Naive B cell (primary cell): ENCODE data around the gene FH. TPM values are rescaled to one million over a fixed set of nuclear protein-coding genes. Genes with fewer than 3 reads are reported as not detected.

Experiments
- ATAC-seq, 2 donors: fragments of 150-1000 bp; cut with Tn5 transposase; 2 replicates each; pipeline ENCODE4 v1.10.0; 2021; ENCODE audit warnings: low read depth in 2 of 2, mild to moderate bottlenecking in 2 of 2, moderate library complexity in 2 of 2
- DNase-seq: peaks from one replicate; pipeline ENCODE4 v3.0.0; 2022
- H3K27ac Mint-ChIP-seq, 6 donors: one replicate each; pipeline ENCODE4 v1.8.0; 2020 to 2022; ENCODE audit warnings: mild to moderate bottlenecking in 6 of 6, mixed read lengths in 6 of 6, moderate library complexity in 5 of 6, inconsistent platforms in 2 of 6
- H3K27me3 Mint-ChIP-seq, 3 donors: one replicate each; pipeline ENCODE4 v1.8.0; 2021 to 2022; ENCODE audit warnings: mixed read lengths in 3 of 3, mild to moderate bottlenecking in 1 of 3
- H3K36me3 Mint-ChIP-seq, 2 donors: one replicate each; pipeline ENCODE4 v1.8.0; 2020 to 2022; ENCODE audit warnings: mixed read lengths in 2 of 2, inconsistent platforms in 1 of 2, mild to moderate bottlenecking in 1 of 2
- H3K4me1 Mint-ChIP-seq, 3 donors: one replicate each; pipeline ENCODE4 v1.8.0; 2020 to 2022; ENCODE audit warnings: mixed read lengths in 3 of 3, inconsistent platforms in 1 of 3, mild to moderate bottlenecking in 1 of 3, moderate library complexity in 1 of 3
- H3K4me3 Mint-ChIP-seq, 8 donors: one replicate each; pipeline ENCODE4 v1.8.0; 2020 to 2022; ENCODE audit warnings: mild to moderate bottlenecking in 8 of 8, mixed read lengths in 8 of 8, moderate library complexity in 8 of 8, inconsistent platforms in 2 of 8
- H3K9me3 Mint-ChIP-seq, 7 donors: one replicate each; pipeline ENCODE4 v1.8.0; 2020 to 2022; ENCODE audit warnings: mixed read lengths in 7 of 7, mild to moderate bottlenecking in 5 of 7, inconsistent platforms in 2 of 7, moderate library complexity in 1 of 7
- polyA plus RNA-seq, 6 donors: library from polyadenylated mRNA; unstranded; fragments of 300-500 nt; fragmentation: Illumina TruSeq; gene quantifications; one replicate each; pipeline ENCODE4 v1.2.3, GENCODE V29; 2021; ENCODE audit warnings: low read depth in 6 of 6

The FH gene
- polyA plus RNA-seq, 6 donors from 2014 or later = 34.4 to 54.2 (median 46.2) TPM

GRCh38 chr1:241536969-241537368 lies 17.4 kb upstream of the FH start:
- no peaks in the 10 kb centered on the region for H3K27me3 Mint-ChIP-seq
- H3K27ac Mint-ChIP-seq = peak overlapping the region in 4 of 6 donors; percentile 34 to 86 (median 74)
- peak overlapping the region in 3 of 8 donors; percentile 10 to 45 (median 30) for H3K4me3 Mint-ChIP-seq
- peaks cover 28 to 33% of the 10 kb centered on the region in 2 donors for H3K36me3 Mint-ChIP-seq
- peaks cover 0 to 14% (median 0%) of the 10 kb centered on the region in 7 donors for H3K9me3 Mint-ChIP-seq
- no peak for DNase-seq
- ATAC-seq = no peak
- H3K4me1 Mint-ChIP-seq = peaks cover 62 to 83% (median 81%) of the 10 kb centered on the region in 3 donors

GRCh38 chr1:241536304-241536703 lies 16.7 kb upstream of the FH start:
- peak overlapping the region in 3 of 6 donors; percentile 74 to 91 (median 78) for H3K27ac Mint-ChIP-seq
- DNase-seq = no peak
- no peaks in the 10 kb centered on the region for H3K27me3 Mint-ChIP-seq
- H3K4me1 Mint-ChIP-seq = peaks cover 56 to 78% (median 75%) of the 10 kb centered on the region in 3 donors
- ATAC-seq = no peak
- H3K4me3 Mint-ChIP-seq = peak overlapping the region in 4 of 8 donors; percentile 1 to 30 (median 10)
- H3K9me3 Mint-ChIP-seq = peaks cover 0 to 14% (median 0%) of the 10 kb centered on the region in 7 donors
- peaks cover 28 to 33% of the 10 kb centered on the region in 2 donors for H3K36me3 Mint-ChIP-seq

- Mint-ChIP-seq H3K27me3 (no peaks in the 10 kb centered on the region), H3K4me1 (peaks cover 44 to 66% (median 59%) of the 10 kb centered on the region in 3 donors), H3K27ac (peak overlapping the region; percentile 91 to 98 (median 97)), H3K36me3 (peaks cover 16 to 24% of the 10 kb centered on the region in 2 donors), H3K9me3 (peaks cover 0 to 14% (median 0%) of the 10 kb centered on the region in 7 donors), H3K4me3 (peak overlapping the region; percentile 91 to 98 (median 96))
- ATAC-seq (peak; percentile 23 to 27), DNase-seq (peak; percentile 42)
Observed at GRCh38 chr1:241533326-241534115, 14.0 kb upstream of the FH start.

GRCh38 chr1:241532864-241533263 lies 13.3 kb upstream of the FH start:
- Mint-ChIP-seq H3K4me3 (peak overlapping the region; percentile 91 to 98 (median 96)), H3K9me3 (peaks cover 0 to 14% (median 0%) of the 10 kb centered on the region in 7 donors), H3K27me3 (no peaks in the 10 kb centered on the region), H3K27ac (peak overlapping the region; percentile 91 to 98 (median 97)), H3K36me3 (peaks cover 12 to 20% of the 10 kb centered on the region in 2 donors), H3K4me1 (peaks cover 39 to 61% (median 54%) of the 10 kb centered on the region in 3 donors)
- ATAC-seq (peak; percentile 72 to 79), DNase-seq (peak; percentile 70)

GRCh38 chr1:241532162-241532531 lies 12.6 kb upstream of the FH start, which contains the start of gene KMO:
TSS of gene KMO (plus strand) at chr1:241532378. CDS start at chr1:241532445, 67 bp downstream.
- no peaks in the 10 kb centered on the region for H3K27me3 Mint-ChIP-seq
- DNase-seq (no peak), ATAC-seq (peak; percentile 34 to 44)
- H3K27ac Mint-ChIP-seq = peak within 1 kb of the TSS; percentile 91 to 99 (median 98)
- H3K36me3 Mint-ChIP-seq = peaks cover 5 to 13% of the 10 kb centered on the region in 2 donors
- peaks cover 0 to 7% (median 0%) of the 10 kb centered on the region in 7 donors for H3K9me3 Mint-ChIP-seq
- peaks cover 33 to 54% (median 47%) of the 10 kb centered on the region in 3 donors for H3K4me1 Mint-ChIP-seq
- peak within 1 kb of the TSS; percentile 92 to 98 (median 96) for H3K4me3 Mint-ChIP-seq

GRCh38 chr1:241531195-241532161 lies 11.9 kb upstream of the FH start:
- peak; percentile 84 for DNase-seq
- no peaks in the 10 kb centered on the region for H3K27me3 Mint-ChIP-seq
- H3K9me3 Mint-ChIP-seq = peaks cover 0 to under 1% (median 0%) of the 10 kb centered on the region in 7 donors
- H3K36me3 Mint-ChIP-seq = peaks cover 0 to 6% of the 10 kb centered on the region in 2 donors
- peak overlapping the region; percentile 89 to 98 (median 94) for H3K4me3 Mint-ChIP-seq
- H3K27ac Mint-ChIP-seq = peak overlapping the region; percentile 91 to 99 (median 96)
- peak; percentile 62 to 63 for ATAC-seq
- H3K4me1 Mint-ChIP-seq = peaks cover 28 to 47% (median 41%) of the 10 kb centered on the region in 3 donors

- peaks cover 3 to 12% (median 7%) of the 10 kb centered on the region in 3 donors for H3K4me1 Mint-ChIP-seq
- H3K9me3 Mint-ChIP-seq = no peaks in the 10 kb centered on the region
- no peak for DNase-seq
- H3K36me3 Mint-ChIP-seq = no peaks in the 10 kb centered on the region
- no peak overlapping the region for H3K27ac Mint-ChIP-seq
- no peak overlapping the region for H3K4me3 Mint-ChIP-seq
- ATAC-seq = no peak
- H3K27me3 Mint-ChIP-seq = peaks cover 0 to 10% (median 8%) of the 10 kb centered on the region in 3 donors
Observed at GRCh38 chr1:241527146-241527545, 7.6 kb upstream of the FH start.

- no peak for ATAC-seq
- Mint-ChIP-seq H3K36me3 (no peaks in the 10 kb centered on the region), H3K4me3 (no peak overlapping the region), H3K27me3 (peaks cover 0 to 16% (median 8%) of the 10 kb centered on the region in 3 donors), H3K27ac (peak overlapping the region in 1 of 6 donors; percentile 40), H3K9me3 (no peaks in the 10 kb centered on the region), H3K4me1 (peaks cover 0 to 4% (median 0%) of the 10 kb centered on the region in 3 donors)
- no peak for DNase-seq
Observed at GRCh38 chr1:241525026-241525425, 5.5 kb upstream of the FH start.

- DNase-seq = no peak
Observed at GRCh38 chr1:241521718-241522117, 2.2 kb upstream of the FH start.

GRCh38 chr1:241520080-241520465 lies 518 bp upstream of the FH start:
- H3K9me3 Mint-ChIP-seq = no peaks in the 10 kb centered on the region
- DNase-seq (no peak), ATAC-seq (no peak)
- H3K36me3 Mint-ChIP-seq = peaks cover 0 to 8% of the 10 kb centered on the region in 2 donors
- H3K4me1 Mint-ChIP-seq = peaks cover 11 to 18% (median 16%) of the 10 kb centered on the region in 3 donors
- H3K4me3 Mint-ChIP-seq = no peak overlapping the region
- H3K27me3 Mint-ChIP-seq = peaks cover 0 to 16% (median 8%) of the 10 kb centered on the region in 3 donors
- H3K27ac Mint-ChIP-seq = peak overlapping the region in 1 of 6 donors; percentile 25

More at GRCh38 chr1:241521718-241522117, 2.2 kb upstream of the FH start:
- Mint-ChIP-seq H3K27me3 (peaks cover 0 to 16% (median 8%) of the 10 kb centered on the region in 3 donors), H3K4me3 (peak overlapping the region in 1 of 8 donors; percentile 34), H3K27ac (no peak overlapping the region), H3K36me3 (no peaks in the 10 kb centered on the region), H3K9me3 (no peaks in the 10 kb centered on the region), H3K4me1 (peaks cover 11 to 16% (median 14%) of the 10 kb centered on the region in 3 donors)
- ATAC-seq = no peak

- peak; percentile 15 to 17 for ATAC-seq
- Mint-ChIP-seq H3K27ac (peak overlapping the region in 5 of 6 donors; percentile 5 to 81 (median 69)), H3K4me1 (peaks cover 15 to 27% (median 23%) of the 10 kb centered on the region in 3 donors), H3K9me3 (no peaks in the 10 kb centered on the region), H3K27me3 (peaks cover 0 to 16% (median 3%) of the 10 kb centered on the region in 3 donors), H3K4me3 (peak overlapping the region in 6 of 8 donors; percentile 90 to 95 (median 92)), H3K36me3 (peaks cover 0 to 12% of the 10 kb centered on the region in 2 donors)
- DNase-seq = no peak
Observed at GRCh38 chr1:241518476-241519307, 863 bp downstream of the FH start.

GRCh38 chr1:241513378-241513777 lies 6.2 kb downstream of the FH start:
- no peaks in the 10 kb centered on the region for H3K9me3 Mint-ChIP-seq
- no peak for ATAC-seq
- no peaks in the 10 kb centered on the region for H3K27me3 Mint-ChIP-seq
- H3K36me3 Mint-ChIP-seq = peaks cover 3 to 26% of the 10 kb centered on the region in 2 donors
- DNase-seq = no peak
- no peak overlapping the region for H3K27ac Mint-ChIP-seq
- peaks cover 10 to 21% (median 17%) of the 10 kb centered on the region in 3 donors for H3K4me1 Mint-ChIP-seq
- no peak overlapping the region for H3K4me3 Mint-ChIP-seq
